HL-60 (cell line): ENCODE data around the gene IFNAR2.

Source experiments
- DNase-seq, 2 experiments: peaks; one replicate each; pipeline ENCODE4 v3.0.0-alpha.2; 2010 to 2020; ENCODE audit warnings: low read depth in 1 of 2, low spot score in 1 of 2
- H3K27ac ChIP-seq: fragments of 250-450 bp; sonication (Bioruptor Pico); replicated peaks from 2 replicates; pipeline ENCODE4 v1.5.1; 2020; ENCODE audit warnings: mild to moderate bottlenecking, moderate library complexity
- H3K27me3 ChIP-seq: fragments of 250-450 bp; sonication (Bioruptor Pico); 2 replicates; pipeline ENCODE4 v1.5.1; 2021; ENCODE audit warnings: mild to moderate bottlenecking, moderate library complexity; ENCODE audit not compliant: insufficient read depth, poor library complexity, severe bottlenecking
- H3K4me3 ChIP-seq: replicated peaks from 2 replicates; pipeline ENCODE4 v1.5.1; 2011; ENCODE audit warnings: mild to moderate bottlenecking, control low read depth, low read length; ENCODE audit not compliant: insufficient read depth
- CTCF ChIP-seq: IDR thresholded peaks from one replicate; pipeline ENCODE4 v1.5.1; 2011; ENCODE audit warnings: low read length, control low read depth, inconsistent platforms; ENCODE audit not compliant: insufficient read depth
- GABPA ChIP-seq: IDR thresholded peaks from 2 replicates; pipeline ENCODE4 v1.6.1; 2012; ENCODE audit warnings: low read depth
- POLR2AphosphoS5 ChIP-seq: IDR thresholded peaks from 2 replicates; pipeline ENCODE4 v1.6.1; 2012; ENCODE audit warnings: low read depth
- REST ChIP-seq: IDR thresholded peaks from 2 replicates; pipeline ENCODE4 v1.6.1; 2012; ENCODE audit warnings: low read depth; ENCODE audit not compliant: insufficient replicate concordance
- SPI1 ChIP-seq: IDR thresholded peaks from 2 replicates; pipeline ENCODE4 v1.6.1; 2012; ENCODE audit warnings: low read depth, mild to moderate bottlenecking, borderline replicate concordance
- long read RNA-seq: library from polyadenylated mRNA; unstranded; transcript quantifications from one replicate; pipeline ENCODE4 v2.0.0, GENCODE V29; 2020

Gene IFNAR2
- long read RNA-seq, full-length matches to known transcripts: 61 of 100 reads
- long read RNA-seq, partial matches to known transcripts: 13 of 100 reads
- long read RNA-seq, other reads (novel, unspliced or antisense): 26 of 100 reads

- TF ChIP-seq REST (no peak), POLR2AphosphoS5 (peak; percentile 45; the same call in 1 of the 2 replicates)
- peak within 1 kb of the TSS; percentile 72 for H3K27ac ChIP-seq
- H3K4me3 ChIP-seq: peak within 1 kb of the TSS; percentile 99
- H3K27me3 ChIP-seq: no peaks in the 10 kb centered on the region
- peak; percentile 56 to 64 for DNase-seq
Observed at GRCh38 chr21:33229784-33230544, at the start of gene IFNAR2. IFNAR2 (plus strand) TSS chr21:33229938; CDS start chr21:33241923, 11,985 bp downstream.

- TF ChIP-seq REST (no peak), SPI1 (no peak), POLR2AphosphoS5 (no peak), GABPA (no peak), CTCF (no peak)
- Histone ChIP-seq H3K27me3 (peaks cover 4% of the 10 kb centered on the region), H3K4me3 (no peak overlapping the region), H3K27ac (no peak overlapping the region)
- DNase-seq: no peak
Observed at GRCh38 chr21:33185852-33186251, 43.9 kb upstream of the IFNAR2 start.

GRCh38 chr21:33187276-33187675 is 42.5 kb upstream of the IFNAR2 start:
- Histone ChIP-seq H3K27me3 (peaks cover 4% of the 10 kb centered on the region), H3K27ac (no peak overlapping the region), H3K4me3 (no peak overlapping the region)
- TF ChIP-seq CTCF: no peak
- DNase-seq: no peak

- DNase-seq: no peak
Observed at GRCh38 chr21:33189237-33189636, 40.5 kb upstream of the IFNAR2 start.

More at GRCh38 chr21:33189237-33189636, 40.5 kb upstream of the IFNAR2 start:
- no peak for TF ChIP-seq CTCF
- TF ChIP-seq SPI1: no peak
- no peak for TF ChIP-seq GABPA
- no peak for TF ChIP-seq REST
- no peak for TF ChIP-seq POLR2AphosphoS5
- no peak overlapping the region for H3K4me3 ChIP-seq
- H3K27me3 ChIP-seq: peaks cover 4% of the 10 kb centered on the region
- no peak overlapping the region for H3K27ac ChIP-seq
